Left ventricle myocardium inferior (tissue), 1 donor: ENCODE measurements around the gene MIEF2. TPM values are rescaled to one million over a fixed set of nuclear protein-coding genes. Genes with fewer than 3 reads are reported as not detected.

Experiments
- DNase-seq: peaks from one replicate; pipeline ENCODE4 v3.0.0-alpha.2; 2020
- H3K27ac ChIP-seq: fragments of 200-600 bp; replicated peaks from 2 replicates; pipeline ENCODE4 v1.8.0; 2021
- H3K27me3 ChIP-seq: fragments of 200-600 bp; 2 replicates; pipeline ENCODE4 v1.8.0; 2021; ENCODE audit warnings: low read depth
- H3K36me3 ChIP-seq: fragments of 200-600 bp; 2 replicates; pipeline ENCODE4 v1.8.0; 2021
- H3K4me1 ChIP-seq: fragments of 200-600 bp; 2 replicates; pipeline ENCODE4 v1.8.0; 2021
- H3K4me3 ChIP-seq: fragments of 200-600 bp; 2 replicates; pipeline ENCODE4 v1.8.0; 2021; ENCODE audit warnings: mild to moderate bottlenecking, moderate library complexity
- H3K9me3 ChIP-seq: fragments of 200-600 bp; replicated peaks from 2 replicates; pipeline ENCODE4 v1.8.0; 2021
- intact Hi-C: fragments of 100-400 bp; cut with micrococcal nuclease; formaldehyde crosslinking; loops from one replicate; pipeline ENCODE4 v1.11.0; 2022
- total RNA-seq: library from RNA; stranded (reverse); fragmentation: NEBNext Ultra II Directional; extraction: Animal tissue kit (Norgen Biotek cat#: 25700); gene quantifications from one replicate; pipeline ENCODE4 v1.2.1, GENCODE V29; 2021
- TF ChIP-seq, protein P1 (sequence below): fragments of 200-600 bp; IDR thresholded peaks from 2 replicates; pipeline ENCODE4 v1.8.0; 2021; ENCODE audit warnings: antibody characterized with exemption, mild to moderate bottlenecking, borderline replicate concordance
- donor health status: DM: no; HTN: yes; CAD: no; lungs with severe emphysema.

Gene MIEF2
- total RNA-seq, 1 donor from 2014 or later, result 37.0 TPM

DNA sequence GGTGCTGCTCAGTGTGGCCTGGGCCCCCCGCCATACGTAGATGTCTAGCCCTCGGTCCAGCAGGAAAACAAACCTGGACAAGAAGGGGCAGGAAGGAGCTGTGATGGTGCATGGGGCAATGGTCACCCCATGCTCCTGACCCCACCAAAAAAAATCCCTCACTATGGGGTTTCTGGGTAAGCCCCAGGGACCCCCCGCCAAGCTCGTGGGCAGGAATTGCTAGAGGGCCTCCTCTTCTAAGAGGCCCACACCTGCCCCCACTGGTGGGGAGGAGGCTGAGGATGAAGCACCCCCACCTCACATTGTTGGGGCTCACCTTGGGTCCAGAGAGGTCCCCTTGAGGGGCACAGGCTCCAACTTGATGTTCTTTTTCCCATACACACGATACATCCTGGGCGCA is 11.7 kb upstream of the MIEF2 start:
- peaks cover 29% of the 10 kb centered on the region for H3K4me1 ChIP-seq
- H3K9me3 ChIP-seq, result no peaks in the 10 kb centered on the region
- intact Hi-C loops, result no loop called here
- DNase-seq, result no peak
- peak overlapping the region; percentile 11 for H3K4me3 ChIP-seq
- no peaks in the 10 kb centered on the region for H3K27me3 ChIP-seq
- H3K27ac ChIP-seq, result peak overlapping the region; percentile 87
- TF ChIP-seq, protein P1, sequence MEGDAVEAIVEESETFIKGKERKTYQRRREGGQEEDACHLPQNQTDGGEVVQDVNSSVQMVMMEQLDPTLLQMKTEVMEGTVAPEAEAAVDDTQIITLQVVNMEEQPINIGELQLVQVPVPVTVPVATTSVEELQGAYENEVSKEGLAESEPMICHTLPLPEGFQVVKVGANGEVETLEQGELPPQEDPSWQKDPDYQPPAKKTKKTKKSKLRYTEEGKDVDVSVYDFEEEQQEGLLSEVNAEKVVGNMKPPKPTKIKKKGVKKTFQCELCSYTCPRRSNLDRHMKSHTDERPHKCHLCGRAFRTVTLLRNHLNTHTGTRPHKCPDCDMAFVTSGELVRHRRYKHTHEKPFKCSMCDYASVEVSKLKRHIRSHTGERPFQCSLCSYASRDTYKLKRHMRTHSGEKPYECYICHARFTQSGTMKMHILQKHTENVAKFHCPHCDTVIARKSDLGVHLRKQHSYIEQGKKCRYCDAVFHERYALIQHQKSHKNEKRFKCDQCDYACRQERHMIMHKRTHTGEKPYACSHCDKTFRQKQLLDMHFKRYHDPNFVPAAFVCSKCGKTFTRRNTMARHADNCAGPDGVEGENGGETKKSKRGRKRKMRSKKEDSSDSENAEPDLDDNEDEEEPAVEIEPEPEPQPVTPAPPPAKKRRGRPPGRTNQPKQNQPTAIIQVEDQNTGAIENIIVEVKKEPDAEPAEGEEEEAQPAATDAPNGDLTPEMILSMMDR, result no peak
- H3K36me3 ChIP-seq, result peaks cover 97% of the 10 kb centered on the region

DNA sequence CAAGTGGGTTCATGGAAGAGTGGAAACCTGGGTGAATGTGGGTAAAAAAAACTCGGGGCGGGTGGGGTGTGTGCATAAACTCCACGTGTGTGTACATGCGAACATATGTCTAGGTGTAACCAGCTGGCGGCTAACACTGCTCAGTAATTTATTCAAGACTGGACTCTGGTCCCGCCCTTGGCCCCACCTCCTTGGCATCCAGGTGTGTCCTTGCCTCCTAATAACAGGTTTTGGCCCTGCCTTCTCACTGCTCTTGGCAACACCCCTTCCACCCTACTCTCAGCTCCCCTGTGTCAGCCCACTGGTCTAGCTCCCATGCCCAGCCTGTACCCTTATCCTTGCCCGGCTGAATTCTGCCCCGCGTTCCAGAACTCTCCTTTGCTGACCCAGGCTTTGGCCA is 10.2 kb upstream of the MIEF2 start:
- Histone ChIP-seq H3K27ac (no peak overlapping the region), H3K36me3 (peaks cover 99% of the 10 kb centered on the region), H3K4me3 (no peak overlapping the region), H3K27me3 (no peaks in the 10 kb centered on the region), H3K4me1 (peaks cover 29% of the 10 kb centered on the region), H3K9me3 (no peaks in the 10 kb centered on the region)
- intact Hi-C loops, result no loop called here
- TF ChIP-seq, protein P1, result no peak
- DNase-seq, result no peak

DNA sequence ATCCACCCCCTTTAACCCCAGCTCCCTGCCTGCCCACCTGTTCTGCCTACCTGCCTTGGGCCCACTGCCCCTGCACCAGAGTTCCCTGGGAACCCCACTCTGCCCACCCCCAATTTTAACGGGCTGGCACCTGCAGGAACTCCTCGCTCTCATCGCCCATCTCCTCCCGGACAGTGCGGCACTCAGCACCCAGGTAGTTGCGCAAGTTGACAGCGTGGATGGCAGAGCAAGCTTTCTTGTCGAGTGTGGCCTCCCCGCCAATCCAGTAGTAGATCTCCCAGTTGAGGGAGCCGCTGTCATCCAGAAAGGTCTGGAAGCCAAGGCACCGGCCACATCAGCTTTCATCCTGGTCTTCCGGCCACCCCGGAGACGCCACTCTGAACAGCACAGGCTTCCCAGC is 9.8 kb upstream of the MIEF2 start:
- intact Hi-C loops, result no loop called here
- Histone ChIP-seq H3K36me3 (peaks cover 99% of the 10 kb centered on the region), H3K4me1 (peaks cover 33% of the 10 kb centered on the region)

DNA sequence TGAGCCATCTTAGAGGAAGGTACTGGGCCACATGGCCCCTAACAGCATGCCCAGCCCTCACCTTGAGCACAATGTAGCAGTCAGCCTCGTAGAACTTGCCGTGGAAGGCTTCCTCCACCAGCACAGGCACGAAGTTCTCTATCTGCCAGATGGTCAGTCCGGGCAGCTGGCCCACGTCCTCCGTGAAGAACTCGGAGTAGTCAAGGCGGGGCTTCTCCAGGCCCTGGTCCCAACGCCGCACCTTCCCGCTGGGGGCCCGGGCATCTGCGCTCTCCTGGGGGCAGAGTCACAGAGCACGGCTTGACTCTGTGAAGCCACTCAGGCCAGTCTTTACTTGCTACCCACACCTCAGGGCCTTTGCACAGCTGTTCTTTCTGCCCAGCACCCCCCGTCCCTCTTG is 9.3 kb upstream of the MIEF2 start:
- peaks cover 38% of the 10 kb centered on the region for H3K4me1 ChIP-seq
- no peak for DNase-seq
- H3K36me3 ChIP-seq, result peaks cover 99% of the 10 kb centered on the region
- TF ChIP-seq, protein P1, result no peak
- no peak overlapping the region for H3K4me3 ChIP-seq
- no peak overlapping the region for H3K27ac ChIP-seq
- no peaks in the 10 kb centered on the region for H3K9me3 ChIP-seq
- H3K27me3 ChIP-seq, result no peaks in the 10 kb centered on the region
- intact Hi-C loops, result no loop called here

More for the DNA sequence above, 9.8 kb upstream of the MIEF2 start:
- Histone ChIP-seq H3K27ac (no peak overlapping the region), H3K27me3 (no peaks in the 10 kb centered on the region), H3K9me3 (no peaks in the 10 kb centered on the region), H3K4me3 (no peak overlapping the region)
- TF ChIP-seq, protein P1, result no peak
- DNase-seq, result no peak

- no peak for DNase-seq
- no peak overlapping the region for H3K4me3 ChIP-seq
- peaks cover 93% of the 10 kb centered on the region for H3K36me3 ChIP-seq
- no peaks in the 10 kb centered on the region for H3K27me3 ChIP-seq
- intact Hi-C loops, result no loop called here
- no peak overlapping the region for H3K27ac ChIP-seq
- TF ChIP-seq, protein P1, result no peak
- H3K9me3 ChIP-seq, result no peaks in the 10 kb centered on the region
- H3K4me1 ChIP-seq, result peaks cover 40% of the 10 kb centered on the region
Measured at GRCh38 chr17:18252160-18252559, 8.3 kb upstream of the MIEF2 start.
